ENCODE measurements around the gene GOLGB1. TPM values are rescaled to one million over a fixed set of nuclear protein-coding genes. Genes with fewer than 3 reads are reported as not detected.

GOLGB1 gene
- polyA plus RNA-seq, 2 of the 4 experiments (the other 2 are of a cell fraction), result 11.9 to 27.0 TPM

- DNase-seq (ENCODE audit: low read depth in 1 of 2, low spot score in 1 of 2) (no peak), FAIRE-seq (no peak), ATAC-seq (no peak)
- Histone ChIP-seq H3K4me2 (no peak overlapping the region), H3K4me1 (no peaks in the 10 kb centered on the region), H3K27ac (no peak overlapping the region), H3K4me3 (no peak overlapping the region), H3K9me3 (no peaks in the 10 kb centered on the region)
- CTCF ChIA-PET, result interaction anchor here (1.3 kb wide), 1 partner anchor 18 kb away, joined by 3 read pairs; no protein-coding TSS in a partner anchor
- 78% methylated on average over 2 of the region's 2 CpGs for WGBS (ENCODE audit: missing lambda C conversion rate)
- POLR2A ChIA-PET, result no interaction called here
- TF ChIP-seq NPAS2 (CRISPR knock-in tag; IDR thresholded peaks at IDR 0.05; ENCODE audit: borderline replicate concordance) (no peak), HOXA7 (CRISPR knock-in tag; IDR thresholded peaks at IDR 0.05) (no peak), KDM5A (IDR thresholded peaks at IDR 0.05) (no peak), MAFK (IDR thresholded peaks at IDR 0.05; ENCODE audit: partially characterized antibody) (no peak), PBX3 (IDR thresholded peaks at IDR 0.05) (no peak), HOXB5 (CRISPR knock-in tag; IDR thresholded peaks at IDR 0.05) (no peak), SMC3 (IDR thresholded peaks at IDR 0.05) (no peak), CBX2 (IDR thresholded peaks at IDR 0.05; ENCODE audit: borderline replicate concordance, low read depth) (no peak), HEYL (CRISPR knock-in tag; IDR thresholded peaks at IDR 0.05) (no peak), FOSB (CRISPR knock-in tag; IDR thresholded peaks at IDR 0.05) (no peak), HDAC2 (IDR thresholded peaks at IDR 0.05) (no peak), CHD2 (IDR thresholded peaks at IDR 0.05; ENCODE audit: low read length, partially characterized antibody) (no peak), GATA3 (IDR thresholded peaks at IDR 0.05; ENCODE audit: borderline replicate concordance) (no peak), ZC3H11A (IDR thresholded peaks at IDR 0.05) (no peak), TFCP2L1 (CRISPR knock-in tag; IDR thresholded peaks at IDR 0.05) (no peak), JUNB (IDR thresholded peaks at IDR 0.05) (no peak), POLR2AphosphoS2 (conservative IDR thresholded peaks at IDR 0.05; ENCODE audit: low read length) (no peak), ZFP36 (IDR thresholded peaks at IDR 0.05; ENCODE audit: borderline replicate concordance, partially characterized antibody) (no peak)
Observed at GRCh38 chr3:121665488-121665887, 84.1 kb downstream of the GOLGB1 start.

GRCh38 chr3:121663171-121663847, 86.2 kb downstream of the GOLGB1 start:
- Histone ChIP-seq H3K4me1 (no peaks in the 10 kb centered on the region), H3K27ac (no peak overlapping the region), H3K4me2 (no peak overlapping the region), H3K4me3 (no peak overlapping the region), H3K9me3 (no peaks in the 10 kb centered on the region)
- POLR2A ChIA-PET, result no interaction called here
- CTCF ChIA-PET, result interaction anchor here (0.6 kb wide), 1 partner anchor 156 kb away, joined by 3 read pairs; no protein-coding TSS in a partner anchor
- no peak for TF ChIP-seq CTCF (IDR thresholded peaks at IDR 0.05)
- no peak for TF ChIP-seq ATOH8 (CRISPR knock-in tag; IDR thresholded peaks at IDR 0.05; ENCODE audit: low read depth)
- TF ChIP-seq USF2 (IDR thresholded peaks at IDR 0.05), result no peak
- no peak for TF ChIP-seq SREBF2 (IDR thresholded peaks at IDR 0.05)
- no peak for TF ChIP-seq ELK1 (IDR thresholded peaks at IDR 0.05; ENCODE audit: low read depth, low read length)
- ATAC-seq, result no peak
- no peak for DNase-seq (ENCODE audit: low read depth in 1 of 2, low spot score in 1 of 2)
- WGBS (ENCODE audit: missing lambda C conversion rate), result 87% methylated on average over 2 of the region's 2 CpGs
- FAIRE-seq, result no peak
